CD14-positive monocyte (primary cell): ENCODE measurements around the gene TDP1. TPM values are rescaled to one million over a fixed set of nuclear protein-coding genes. Genes with fewer than 3 reads are reported as not detected.

Experiments used
- DNase-seq, 3 donors: peaks; one replicate each; pipeline ENCODE4 v3.0.0-alpha.2; 2011 to 2022
- H2AFZ ChIP-seq: 2 replicates; pipeline ENCODE4 v1.6.0; 2012; ENCODE audit warnings: mild to moderate bottlenecking, low read depth, low read length, inconsistent platforms; ENCODE audit not compliant: insufficient read depth, poor library complexity, severe bottlenecking
- H3K27ac ChIP-seq, 2 donors: 1 replicate in 1 of 2; 2 replicates in 1 of 2; pipeline ENCODE4 v1.5.1; 2012 to 2013; ENCODE audit warnings: low read length in 2 of 2, control low read depth in 1 of 2, inconsistent platforms in 1 of 2, low read depth in 1 of 2, mild to moderate bottlenecking in 1 of 2
- H3K27me3 ChIP-seq, 2 donors: one replicate each; pipeline versions ENCODE4 v1.6.0 to v1.6.1; 2011 to 2013; ENCODE audit warnings: low read length in 2 of 2; ENCODE audit not compliant: control insufficient read depth in 2 of 2, insufficient read depth in 2 of 2
- H3K36me3 ChIP-seq, 2 donors: replicated peaks in 1 of 2; 1 replicate in 1 of 2; 2 replicates in 1 of 2; pipeline versions ENCODE4 v1.5.1 to v1.6.1; 2012 to 2013; ENCODE audit warnings: low read length in 2 of 2, control low read depth in 1 of 2, inconsistent platforms in 1 of 2, mild to moderate bottlenecking in 1 of 2; ENCODE audit not compliant: insufficient read depth in 2 of 2, control insufficient read depth in 1 of 2
- H3K4me1 ChIP-seq, 2 donors: 1 replicate in 1 of 2; 2 replicates in 1 of 2; pipeline versions ENCODE4 v1.5.1 to v1.6.1; 2012 to 2013; ENCODE audit warnings: low read length in 2 of 2, control low read depth in 1 of 2, inconsistent platforms in 1 of 2, mild to moderate bottlenecking in 1 of 2, moderate library complexity in 1 of 2; ENCODE audit not compliant: insufficient read depth in 2 of 2, control insufficient read depth in 1 of 2
- H3K4me2 ChIP-seq: replicated peaks from 2 replicates; pipeline ENCODE3; 2012; ENCODE audit warnings: low read length, moderate library complexity, mild to moderate bottlenecking; ENCODE audit not compliant: poor library complexity, severe bottlenecking; ENCODE audit errors: extremely low read depth
- H3K4me3 ChIP-seq, 3 experiments: fragments of 200-600 bp in 1 of 3; sonication (generic) in 1 of 3; replicated peaks in 1 of 3; 1 replicate in 2 of 3; 2 replicates in 1 of 3; pipeline ENCODE4 v1.5.1; 2011 to 2013; ENCODE audit warnings: low read length in 3 of 3, mild to moderate bottlenecking in 3 of 3, control low read depth in 2 of 3, low read depth in 2 of 3, inconsistent platforms in 1 of 3, moderate library complexity in 1 of 3
- H3K79me2 ChIP-seq: 2 replicates; pipeline ENCODE4 v1.6.0; 2012; ENCODE audit warnings: mild to moderate bottlenecking, control low read depth, inconsistent platforms, low read length, moderate library complexity; ENCODE audit not compliant: insufficient read depth
- H3K9ac ChIP-seq: 2 replicates; pipeline ENCODE4 v1.6.0; 2017; ENCODE audit warnings: low read length, mild to moderate bottlenecking; ENCODE audit not compliant: insufficient read depth, poor library complexity, severe bottlenecking
- H3K9me3 ChIP-seq, 2 donors: replicated peaks in 1 of 2; 1 replicate in 1 of 2; 2 replicates in 1 of 2; pipeline versions ENCODE4 v1.5.1 to v1.6.1; 2012 to 2013; ENCODE audit warnings: low read length in 2 of 2, control low read depth in 1 of 2; ENCODE audit not compliant: control insufficient read depth in 1 of 2, insufficient read depth in 1 of 2
- H4K20me1 ChIP-seq: 2 replicates; pipeline ENCODE4 v1.6.0; 2012; ENCODE audit warnings: mild to moderate bottlenecking, low read length, control low read depth, moderate library complexity; ENCODE audit not compliant: insufficient read depth
- H3K27ac Mint-ChIP-seq, 7 donors: one replicate each; pipeline ENCODE4 v1.8.0; 2020; ENCODE audit warnings: mild to moderate bottlenecking in 7 of 7, mixed read lengths in 7 of 7, moderate library complexity in 6 of 7, inconsistent platforms in 2 of 7
- H3K27me3 Mint-ChIP-seq, 3 donors: one replicate each; pipeline ENCODE4 v1.8.0; 2021 to 2022; ENCODE audit warnings: low read depth in 3 of 3, mild to moderate bottlenecking in 3 of 3, mixed read lengths in 3 of 3, moderate library complexity in 3 of 3, inconsistent platforms in 1 of 3
- H3K36me3 Mint-ChIP-seq, 2 donors: one replicate each; pipeline ENCODE4 v1.8.0; 2020; ENCODE audit warnings: mixed read lengths in 2 of 2, inconsistent platforms in 1 of 2, mild to moderate bottlenecking in 1 of 2
- H3K4me1 Mint-ChIP-seq: one replicate; pipeline ENCODE4 v1.8.0; 2020; ENCODE audit warnings: mild to moderate bottlenecking, mixed read lengths
- H3K4me3 Mint-ChIP-seq, 2 donors: one replicate each; pipeline ENCODE4 v1.8.0; 2020; ENCODE audit warnings: mild to moderate bottlenecking in 2 of 2, mixed read lengths in 2 of 2, moderate library complexity in 1 of 2
- H3K9me3 Mint-ChIP-seq, 7 donors: one replicate each; pipeline ENCODE4 v1.8.0; 2020 to 2022; ENCODE audit warnings: mixed read lengths in 7 of 7, mild to moderate bottlenecking in 6 of 7, moderate library complexity in 6 of 7, inconsistent platforms in 2 of 7
- WGBS: methylation state at CpG from one replicate; pipeline ENCODE4 v1.1.5; 2013; ENCODE audit warnings: missing lambda C conversion rate; ENCODE audit not compliant: insufficient coverage; 5-methylcytosine and 5-hydroxymethylcytosine counted together
- intact Hi-C, 2 donors: fragments of 100-400 bp; cut with micrococcal nuclease; formaldehyde crosslinking; loops; one replicate each; pipeline versions ENCODE4 v1.15.0 to v1.15.1; 2023
- polyA plus RNA-seq, 3 donors: library from polyadenylated mRNA; depleted of rRNA in 1 of 3; unstranded in 2 of 3; stranded (reverse) in 1 of 3; fragments of 300-500 nt in 2 of 3; fragments of >200 nt in 1 of 3; fragmentation: Illumina TruSeq in 2 of 3; gene quantifications; 1 replicate in 2 of 3; 2 replicates in 1 of 3; pipeline ENCODE4 v1.2.3, GENCODE V29; 2012 to 2021
- TF ChIP-seq, protein P1 (sequence below): fragments of 200-600 bp; IDR thresholded peaks from one replicate; pipeline ENCODE4 v1.8.0; 2022; ENCODE audit warnings: antibody characterized with exemption, mild to moderate bottlenecking

The TDP1 gene
- polyA plus RNA-seq, 3 donors: 9.2 to 13.4 (median 10.6) TPM

DNA sequence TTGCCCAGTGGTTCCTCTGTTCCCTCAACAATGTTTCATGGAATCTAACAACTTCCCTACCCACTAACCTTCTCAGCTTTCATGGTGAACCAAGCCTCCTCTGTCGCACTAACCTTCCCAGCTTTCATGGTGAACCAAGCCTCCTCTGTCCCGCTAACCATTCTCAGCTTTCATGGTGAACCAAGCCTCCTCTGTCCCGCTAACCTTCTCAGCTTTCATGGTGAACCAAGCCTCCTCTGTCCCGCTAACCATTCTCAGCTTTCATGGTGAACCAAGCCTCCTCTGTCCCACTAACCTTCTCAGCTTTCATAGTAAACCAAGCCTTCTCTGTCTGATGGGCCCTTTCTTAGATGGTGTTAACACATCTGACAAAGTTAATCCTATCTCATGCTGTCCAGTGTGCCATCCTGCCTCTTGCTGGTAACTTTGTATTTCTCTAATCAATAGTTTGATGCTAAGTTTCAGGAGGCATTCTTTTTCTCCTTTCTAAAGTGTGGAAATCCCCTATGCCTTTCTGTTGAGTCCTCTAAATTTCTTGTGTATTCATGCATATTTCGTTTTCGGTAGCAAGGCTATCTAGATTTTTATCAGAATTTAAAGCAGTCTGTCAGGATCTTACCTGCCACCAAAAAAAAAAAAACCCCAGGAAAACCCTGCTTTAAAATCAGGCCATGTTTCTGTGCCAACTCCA is 79.3 kb downstream of the TDP1 start:
- no peaks in the 10 kb centered on the region for H4K20me1 ChIP-seq
- H3K9me3 ChIP-seq: no peaks in the 10 kb centered on the region
- Mint-ChIP-seq H3K4me1 (no peaks in the 10 kb centered on the region), H3K4me3 (no peak overlapping the region), H3K27me3 (peaks cover 0 to 3% (median 0%) of the 10 kb centered on the region in 3 donors), H3K36me3 (peaks cover 61 to 70% of the 10 kb centered on the region in 2 donors), H3K9me3 (no peaks in the 10 kb centered on the region), H3K27ac (peak overlapping the region in 1 of 7 donors; percentile 36)
- H3K36me3 ChIP-seq: peaks cover 22 to 82% of the 10 kb centered on the region in 2 donors
- no peak overlapping the region for H3K4me2 ChIP-seq
- no peak overlapping the region for H2AFZ ChIP-seq
- H3K4me3 ChIP-seq: no peak overlapping the region
- no peaks in the 10 kb centered on the region for H3K27me3 ChIP-seq
- TF ChIP-seq, protein P1, sequence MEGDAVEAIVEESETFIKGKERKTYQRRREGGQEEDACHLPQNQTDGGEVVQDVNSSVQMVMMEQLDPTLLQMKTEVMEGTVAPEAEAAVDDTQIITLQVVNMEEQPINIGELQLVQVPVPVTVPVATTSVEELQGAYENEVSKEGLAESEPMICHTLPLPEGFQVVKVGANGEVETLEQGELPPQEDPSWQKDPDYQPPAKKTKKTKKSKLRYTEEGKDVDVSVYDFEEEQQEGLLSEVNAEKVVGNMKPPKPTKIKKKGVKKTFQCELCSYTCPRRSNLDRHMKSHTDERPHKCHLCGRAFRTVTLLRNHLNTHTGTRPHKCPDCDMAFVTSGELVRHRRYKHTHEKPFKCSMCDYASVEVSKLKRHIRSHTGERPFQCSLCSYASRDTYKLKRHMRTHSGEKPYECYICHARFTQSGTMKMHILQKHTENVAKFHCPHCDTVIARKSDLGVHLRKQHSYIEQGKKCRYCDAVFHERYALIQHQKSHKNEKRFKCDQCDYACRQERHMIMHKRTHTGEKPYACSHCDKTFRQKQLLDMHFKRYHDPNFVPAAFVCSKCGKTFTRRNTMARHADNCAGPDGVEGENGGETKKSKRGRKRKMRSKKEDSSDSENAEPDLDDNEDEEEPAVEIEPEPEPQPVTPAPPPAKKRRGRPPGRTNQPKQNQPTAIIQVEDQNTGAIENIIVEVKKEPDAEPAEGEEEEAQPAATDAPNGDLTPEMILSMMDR: no peak
- 100% methylated on average over 3 of the region's 6 CpGs for WGBS
- no peak overlapping the region for H3K9ac ChIP-seq
- no peak for DNase-seq
- intact Hi-C loops: no loop called here
- H3K27ac ChIP-seq: no peak overlapping the region
- H3K79me2 ChIP-seq: no peaks in the 10 kb centered on the region
- no peaks in the 10 kb centered on the region for H3K4me1 ChIP-seq

DNA sequence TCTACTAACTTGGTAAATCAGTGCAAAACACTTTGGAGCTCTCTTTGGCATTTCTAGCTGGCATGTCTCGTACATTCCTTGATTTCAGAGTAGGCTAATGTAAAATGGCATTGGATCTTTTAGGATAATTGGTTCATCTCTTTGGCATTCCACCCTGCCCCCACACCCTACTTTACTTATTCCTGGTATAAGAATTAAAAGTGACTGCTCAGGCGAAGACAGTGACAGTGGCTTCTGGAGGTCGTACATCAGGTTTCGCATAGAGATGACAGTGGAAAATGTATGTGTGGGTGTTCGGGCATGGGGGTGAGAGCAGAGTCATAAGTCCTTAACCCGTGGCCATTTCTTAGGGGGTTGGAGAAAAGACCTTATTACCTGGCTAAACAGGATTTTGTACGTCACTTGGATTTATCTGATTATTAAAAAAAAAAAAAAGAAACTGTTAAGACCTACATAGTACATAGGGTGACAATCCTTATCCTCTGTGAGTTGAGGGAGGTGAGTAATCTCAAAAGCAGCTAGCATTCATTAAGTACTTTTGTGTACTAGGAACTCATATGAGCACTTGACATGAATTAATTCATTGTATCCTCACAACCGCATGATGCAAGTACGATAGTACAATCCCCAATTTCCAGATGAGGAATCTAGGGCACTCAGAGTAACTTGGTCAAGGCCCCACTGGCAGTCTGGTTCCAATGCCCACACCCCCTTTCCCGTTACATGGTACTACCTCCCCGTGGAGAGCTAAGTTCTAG is 83.7 kb downstream of the TDP1 start:
- Histone ChIP-seq H3K79me2 (no peaks in the 10 kb centered on the region), H3K27me3 (no peaks in the 10 kb centered on the region), H3K36me3 (peaks cover 7 to 86% of the 10 kb centered on the region in 2 donors), H2AFZ (no peak overlapping the region), H3K4me3 (no peak overlapping the region), H3K4me2 (no peak overlapping the region), H3K9ac (no peak overlapping the region), H3K27ac (no peak overlapping the region), H4K20me1 (no peaks in the 10 kb centered on the region), H3K4me1 (no peaks in the 10 kb centered on the region), H3K9me3 (no peaks in the 10 kb centered on the region)
- intact Hi-C loops: no loop called here
- Mint-ChIP-seq H3K4me1 (no peaks in the 10 kb centered on the region), H3K9me3 (no peaks in the 10 kb centered on the region), H3K36me3 (peaks cover 55 to 58% of the 10 kb centered on the region in 2 donors), H3K27ac (no peak overlapping the region), H3K4me3 (no peak overlapping the region), H3K27me3 (peaks cover 0 to 3% (median 0%) of the 10 kb centered on the region in 3 donors)
- TF ChIP-seq, protein P1: no peak
- DNase-seq: no peak
- WGBS: 100% methylated on average over 6 of the region's 11 CpGs
